ENCODE measurements around the gene LIX1L.

Gene LIX1L

DNA sequence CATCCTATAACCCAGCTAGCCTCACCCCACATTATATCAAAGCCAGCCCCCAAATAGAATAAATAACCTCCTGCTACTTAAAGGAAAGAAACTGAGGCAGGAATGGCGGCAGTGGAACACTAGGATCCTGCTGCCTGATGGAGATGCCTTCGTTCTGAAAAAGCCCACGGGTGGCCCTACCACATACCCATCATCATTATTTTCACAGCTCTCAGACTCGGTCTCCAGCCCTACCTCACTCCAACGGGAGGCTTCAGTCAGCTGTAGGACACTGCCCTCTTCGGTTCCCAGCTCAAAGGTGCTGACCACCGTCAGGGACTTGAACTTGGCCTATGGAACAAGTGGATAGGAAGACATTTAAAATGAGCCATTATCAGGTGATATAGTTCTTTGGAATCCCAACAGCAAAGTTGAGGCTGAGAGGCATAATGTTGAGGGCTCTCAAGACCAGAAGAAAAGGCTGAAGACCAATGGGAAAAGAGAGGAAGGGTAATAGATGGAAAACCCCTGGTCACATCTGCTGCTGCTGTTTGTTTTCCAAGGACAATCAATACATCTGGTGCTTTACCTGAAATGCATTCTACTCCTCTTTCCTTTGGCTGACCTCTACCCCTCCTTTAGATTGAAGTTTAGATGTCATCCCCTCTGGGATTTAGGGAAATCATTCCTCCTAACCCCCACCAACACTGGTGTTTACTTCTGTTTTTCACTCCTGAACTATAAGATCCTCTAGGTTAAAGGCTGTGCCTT, 64.3 kb downstream of the LIX1L start:
- DNase-seq (ENCODE audit: low read depth), result no peak

GRCh38 chr1:145892486-145893087, 65.2 kb downstream of the LIX1L start:
- DNase-seq (ENCODE audit: low read depth), result no peak

DNA sequence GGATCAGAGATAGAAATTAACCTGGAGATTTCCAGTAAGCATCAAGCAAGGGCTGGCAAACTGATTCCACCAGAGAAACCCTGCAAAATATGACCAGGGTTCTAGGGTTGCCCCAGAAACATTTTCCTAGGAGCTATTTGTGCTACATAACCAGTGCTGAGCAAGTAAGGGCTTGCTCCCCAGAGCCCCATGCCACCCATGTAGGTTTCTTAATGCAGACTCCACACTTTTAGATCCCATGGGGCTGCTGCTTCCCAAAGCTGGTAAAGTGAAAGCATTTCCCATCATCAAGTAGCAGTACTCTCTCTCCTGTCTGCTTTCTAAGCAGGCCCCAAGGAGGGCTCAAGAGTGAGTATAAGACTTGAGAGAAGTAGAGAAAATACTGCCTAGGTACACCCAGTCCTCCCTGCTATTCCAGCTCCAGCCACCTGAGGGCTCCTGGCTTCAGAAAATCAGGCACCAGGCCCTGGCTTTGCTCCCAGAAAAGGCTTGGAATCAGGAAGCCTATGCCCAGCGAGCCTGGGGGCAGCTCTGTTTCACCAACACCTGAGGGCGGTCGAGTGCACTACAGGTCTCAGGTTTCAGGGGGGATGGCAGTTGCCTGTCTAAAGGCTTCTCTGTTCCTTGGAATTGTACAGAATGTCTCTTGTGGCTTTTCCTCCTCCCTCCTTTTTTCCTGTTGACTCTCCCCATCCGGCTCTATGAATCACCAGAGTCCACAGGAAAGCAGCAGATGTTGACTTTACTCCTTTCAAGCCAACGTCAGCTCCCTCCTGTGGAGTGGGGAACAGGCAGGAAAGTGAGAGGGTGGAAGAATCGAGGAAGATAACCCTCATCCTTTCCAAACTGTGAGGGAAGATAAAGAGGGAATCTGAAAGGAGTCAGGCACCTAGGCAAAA, 66.0 kb downstream of the LIX1L start:
- DNase-seq (ENCODE audit: low read depth), result peak; percentile 30

DNA sequence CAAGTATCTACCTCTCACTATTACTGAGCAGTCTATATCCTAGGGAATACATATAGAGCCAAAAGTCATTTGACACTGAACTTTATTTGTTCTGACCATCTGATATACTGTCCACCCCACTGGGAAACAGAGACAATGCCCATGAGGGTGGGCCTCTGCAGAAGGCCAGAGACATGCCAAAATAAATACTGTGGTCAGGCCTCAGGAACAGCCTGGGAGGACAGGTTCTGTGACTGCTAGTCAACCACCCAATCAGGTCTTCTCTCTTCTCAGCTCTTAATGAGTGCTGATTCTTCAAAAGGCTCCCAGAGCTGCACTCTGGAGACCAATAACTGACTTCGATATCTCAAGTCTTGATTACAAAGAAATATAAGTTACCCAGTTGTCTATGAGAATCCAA, 66.7 kb downstream of the LIX1L start:
- no peak for DNase-seq (ENCODE audit: low read depth)

GRCh38 chr1:145889722-145890121, 68.1 kb downstream of the LIX1L start:
- DNase-seq (ENCODE audit: low read depth), result no peak

DNA sequence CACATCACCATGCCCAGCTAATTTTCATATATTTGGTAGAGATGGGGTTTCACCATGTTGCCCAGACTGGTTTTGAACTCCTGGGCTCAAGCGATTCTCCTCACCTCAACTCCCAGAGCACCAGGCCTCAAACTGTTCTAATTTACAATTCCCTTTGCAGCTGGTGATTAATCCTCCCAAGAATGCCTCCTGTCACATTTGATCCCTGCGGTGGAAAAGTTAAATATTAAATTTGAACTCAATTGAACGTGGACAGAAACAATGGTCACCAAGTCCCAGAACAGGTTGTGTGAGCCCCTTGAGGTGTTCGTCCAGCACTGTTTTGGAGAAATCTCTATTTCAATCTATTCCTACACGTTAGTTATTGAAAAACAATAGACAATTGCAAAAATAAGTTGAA, 70.2 kb downstream of the LIX1L start:
- no peak for DNase-seq (ENCODE audit: low read depth)

GRCh38 chr1:145886816-145887215, 71.0 kb downstream of the LIX1L start:
- no peak for DNase-seq (ENCODE audit: low read depth)

GRCh38 chr1:145886390-145886789, 71.4 kb downstream of the LIX1L start:
- DNase-seq (ENCODE audit: low read depth), result no peak

GRCh38 chr1:145885738-145886287, 72.0 kb downstream of the LIX1L start, which contains the start of gene ANKRD35:
TSS of gene ANKRD35 (minus strand) at chr1:145885866. CDS start at chr1:145885758, 108 bp downstream.
- peak; percentile 80 for DNase-seq (ENCODE audit: low read depth)

GRCh38 chr1:145884675-145885074, 73.1 kb downstream of the LIX1L start:
- DNase-seq (ENCODE audit: low read depth), result no peak
